HepG2 (cell line): ENCODE measurements around the gene KLF13. TPM values are rescaled to one million over a fixed set of nuclear protein-coding genes. Genes with fewer than 3 reads are reported as not detected.
A peak's percentile ranks its signal among the peaks of the same experiment; 100 is the strongest.

ENCODE experiments used
- EZH2 ChIP-seq: conservative IDR thresholded peaks from 2 replicates; pipeline ENCODE4 v1.6.1; 2012; ENCODE audit warnings: mild to moderate bottlenecking, low read depth, low read length, moderate library complexity
- HOXA7 ChIP-seq: sonication (generic); formaldehyde crosslinking; IDR thresholded peaks from 2 replicates; pipeline ENCODE4 v1.8.1; 2022; ENCODE audit warnings: mild to moderate bottlenecking, missing genetic modification reagents, moderate library complexity
- IRX3 ChIP-seq: sonication (generic); formaldehyde crosslinking; IDR thresholded peaks from 2 replicates; pipeline ENCODE4 v1.8.1; 2023; ENCODE audit warnings: mild to moderate bottlenecking, low read depth, missing genetic modification reagents, borderline replicate concordance
- KAT8 ChIP-seq: IDR thresholded peaks from 2 replicates; pipeline ENCODE4 v1.6.1; 2016; ENCODE audit warnings: missing genetic modification reagents, missing compliant biosample characterization
- KDM6A ChIP-seq: IDR thresholded peaks from 2 replicates; pipeline ENCODE4 v1.6.1; 2016; ENCODE audit warnings: low read depth
- NFE2L2 ChIP-seq: fragments of 150-350 bp; IDR thresholded peaks from 2 replicates; pipeline ENCODE4 v1.6.1; 2014; ENCODE audit warnings: low read length
- NR1H2 ChIP-seq: sonication (generic); formaldehyde crosslinking; IDR thresholded peaks from 2 replicates; pipeline ENCODE4 v1.8.1; 2022; ENCODE audit warnings: low read depth, missing genetic modification reagents, borderline replicate concordance
- NR2C2 ChIP-seq: sonication (generic); formaldehyde crosslinking; IDR thresholded peaks from 2 replicates; pipeline ENCODE4 v1.4.0; 2020; ENCODE audit warnings: missing genetic modification reagents, mild to moderate bottlenecking, moderate library complexity, borderline replicate concordance
- SALL2 ChIP-seq: sonication (generic); formaldehyde crosslinking; IDR thresholded peaks from 2 replicates; pipeline ENCODE4 v1.8.1; 2023; ENCODE audit warnings: mild to moderate bottlenecking, missing genetic modification reagents, inconsistent platforms
- U2AF1 ChIP-seq: fragments of 200-400 bp; formaldehyde crosslinking; optimal IDR thresholded peaks from 2 replicates; pipeline ENCODE3; 2017; ENCODE audit warnings: mild to moderate bottlenecking, low read depth, low read length
- ZNF12 ChIP-seq: sonication (generic); formaldehyde crosslinking; IDR thresholded peaks from 2 replicates; pipeline ENCODE4 v1.5.0; 2020; ENCODE audit warnings: missing genetic modification reagents
- ZNF121 ChIP-seq: sonication (generic); formaldehyde crosslinking; IDR thresholded peaks from 2 replicates; pipeline ENCODE4 v1.5.0; 2020; ENCODE audit warnings: mild to moderate bottlenecking, missing genetic modification reagents
- ZNF256 ChIP-seq: sonication (generic); formaldehyde crosslinking; conservative IDR thresholded peaks from 2 replicates; pipeline ENCODE4 v1.4.0; 2020; ENCODE audit warnings: missing genetic modification reagents
- ZNF350 ChIP-seq: sonication (generic); formaldehyde crosslinking; IDR thresholded peaks from 2 replicates; pipeline ENCODE4 v1.4.0; 2020; ENCODE audit warnings: mild to moderate bottlenecking, low read depth, missing genetic modification reagents, borderline replicate concordance
- ZSCAN30 ChIP-seq: sonication (generic); formaldehyde crosslinking; IDR thresholded peaks from 2 replicates; pipeline ENCODE4 v1.5.0; 2020; ENCODE audit warnings: mild to moderate bottlenecking, missing genetic modification reagents
- polyA plus RNA-seq, 8 experiments: library from polyadenylated mRNA; depleted of rRNA in 3 of 8; stranded (reverse) in 7 of 8; unstranded in 1 of 8; fragments of >200 nt; fragmentation: Illumina TruSeq in 4 of 8; extraction: Trizol in 4 of 8; gene quantifications; 2 replicates each; pipeline versions ENCODE4 v1.2.1 to v1.2.3, GENCODE V29; 2011 to 2016; ENCODE audit warnings: low read depth in 4 of 8, missing spikeins in 1 of 8, mixed read lengths in 1 of 8; ENCODE audit not compliant: insufficient read depth in 1 of 8
- total RNA-seq, 5 experiments: library from RNA; depleted of rRNA; stranded (reverse); fragments of >200 nt; fragmentation: Illumina TruSeq; extraction: Trizol; gene quantifications; 2 replicates each; pipeline ENCODE4 v1.2.3, GENCODE V29; 2016; ENCODE audit warnings: low read depth in 1 of 5
- TF ChIP-seq, protein P1 (sequence below): sonication (generic); formaldehyde crosslinking; conservative IDR thresholded peaks from 2 replicates; pipeline ENCODE4 v1.8.0; 2022; ENCODE audit warnings: missing genetic modification reagents
- TF ChIP-seq, protein P2 (sequence below): sonication (generic); formaldehyde crosslinking; IDR thresholded peaks from 2 replicates; pipeline ENCODE4 v1.4.0; 2020; ENCODE audit warnings: mild to moderate bottlenecking, low read depth, missing genetic modification reagents
- TF ChIP-seq, protein P3 (sequence below): sonication (generic); formaldehyde crosslinking; IDR thresholded peaks from 2 replicates; pipeline ENCODE4 v1.5.0; 2020; ENCODE audit warnings: missing genetic modification reagents
- TF ChIP-seq, protein P4 (sequence below): sonication (generic); formaldehyde crosslinking; IDR thresholded peaks from 2 replicates; pipeline ENCODE4 v1.9.0; 2022; ENCODE audit warnings: missing genetic modification reagents, mild to moderate bottlenecking, borderline replicate concordance
- TF ChIP-seq, protein P5 (sequence below): sonication (generic); formaldehyde crosslinking; IDR thresholded peaks from 2 replicates; pipeline ENCODE4 v1.5.1; 2020; ENCODE audit warnings: mild to moderate bottlenecking, missing genetic modification reagents, borderline replicate concordance
- TF ChIP-seq, protein P6 (sequence below): sonication (generic); formaldehyde crosslinking; IDR thresholded peaks from 2 replicates; pipeline ENCODE4 v1.5.1; 2020; ENCODE audit warnings: missing genetic modification reagents, mild to moderate bottlenecking, borderline replicate concordance

The KLF13 gene
- total and polyA plus RNA-seq, 2 of the 13 experiments (the other 11 are each of a cell fraction or from before 2014, with no cell fraction given) = 16.8 to 25.1 TPM

DNA sequence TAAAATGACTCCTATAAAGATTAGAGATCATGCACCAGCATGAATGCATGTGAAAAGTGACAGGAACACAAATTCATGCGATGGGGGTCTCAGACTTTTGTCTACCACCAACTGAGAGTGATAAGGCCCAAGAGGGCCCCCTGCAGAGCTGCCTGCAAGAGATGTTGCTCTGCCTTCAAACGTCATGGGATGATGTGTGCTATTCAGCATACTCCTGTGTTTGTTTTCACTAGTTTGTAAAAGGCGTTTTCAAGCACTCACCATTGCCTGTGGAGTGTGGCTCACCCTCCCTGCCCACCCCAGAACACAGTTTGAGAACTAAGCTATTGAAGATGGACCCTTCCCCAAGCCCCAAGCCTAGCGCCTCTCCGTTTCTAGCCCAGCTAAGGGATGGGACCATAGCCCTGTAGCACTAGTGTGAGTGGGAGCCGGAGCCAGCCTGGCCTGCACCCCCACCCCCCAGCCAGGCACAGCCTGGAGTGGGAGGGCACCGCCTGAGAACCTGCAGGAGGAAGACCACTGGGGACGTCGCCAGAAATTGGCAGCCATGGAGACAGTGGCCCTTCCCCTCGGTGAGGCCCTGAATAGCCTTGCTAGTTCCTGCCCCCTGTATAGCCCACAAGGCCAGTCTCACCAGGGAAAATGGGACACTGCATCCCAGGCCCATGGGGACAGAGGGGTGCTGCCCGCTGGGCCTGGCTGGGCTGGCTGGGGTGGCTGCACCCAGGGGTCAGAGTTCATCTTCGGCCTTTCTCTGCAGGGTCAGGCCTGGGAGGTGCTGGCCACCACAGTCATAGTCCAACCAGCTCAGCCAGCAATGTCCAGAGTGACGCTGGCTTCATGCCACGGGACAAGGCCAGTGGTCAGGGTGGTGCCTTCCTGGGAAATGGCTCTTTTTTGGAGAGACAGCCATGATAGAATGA is 22.6 kb upstream of the KLF13 start (continued):
- no peak for TF ChIP-seq ZSCAN30 (CRISPR knock-in tag)
- TF ChIP-seq, protein P1, sequence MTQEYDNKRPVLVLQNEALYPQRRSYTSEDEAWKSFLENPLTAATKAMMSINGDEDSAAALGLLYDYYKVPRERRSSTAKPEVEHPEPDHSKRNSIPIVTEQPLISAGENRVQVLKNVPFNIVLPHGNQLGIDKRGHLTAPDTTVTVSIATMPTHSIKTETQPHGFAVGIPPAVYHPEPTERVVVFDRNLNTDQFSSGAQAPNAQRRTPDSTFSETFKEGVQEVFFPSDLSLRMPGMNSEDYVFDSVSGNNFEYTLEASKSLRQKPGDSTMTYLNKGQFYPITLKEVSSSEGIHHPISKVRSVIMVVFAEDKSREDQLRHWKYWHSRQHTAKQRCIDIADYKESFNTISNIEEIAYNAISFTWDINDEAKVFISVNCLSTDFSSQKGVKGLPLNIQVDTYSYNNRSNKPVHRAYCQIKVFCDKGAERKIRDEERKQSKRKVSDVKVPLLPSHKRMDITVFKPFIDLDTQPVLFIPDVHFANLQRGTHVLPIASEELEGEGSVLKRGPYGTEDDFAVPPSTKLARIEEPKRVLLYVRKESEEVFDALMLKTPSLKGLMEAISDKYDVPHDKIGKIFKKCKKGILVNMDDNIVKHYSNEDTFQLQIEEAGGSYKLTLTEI (CRISPR knock-in tag) = no peak
- TF ChIP-seq NR1H2 = no peak
- TF ChIP-seq ZNF350 (CRISPR knock-in tag) = peak; percentile 24; the same call in 1 of the 2 replicates
- no peak for TF ChIP-seq IRX3 (CRISPR knock-in tag)
- no peak for TF ChIP-seq KDM6A (CRISPR knock-in tag)
- no peak for TF ChIP-seq ZNF256
- TF ChIP-seq, protein P2, sequence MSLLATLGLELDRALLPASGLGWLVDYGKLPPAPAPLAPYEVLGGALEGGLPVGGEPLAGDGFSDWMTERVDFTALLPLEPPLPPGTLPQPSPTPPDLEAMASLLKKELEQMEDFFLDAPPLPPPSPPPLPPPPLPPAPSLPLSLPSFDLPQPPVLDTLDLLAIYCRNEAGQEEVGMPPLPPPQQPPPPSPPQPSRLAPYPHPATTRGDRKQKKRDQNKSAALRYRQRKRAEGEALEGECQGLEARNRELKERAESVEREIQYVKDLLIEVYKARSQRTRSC = no peak
- no peak for TF ChIP-seq EZH2
- TF ChIP-seq, protein P3, sequence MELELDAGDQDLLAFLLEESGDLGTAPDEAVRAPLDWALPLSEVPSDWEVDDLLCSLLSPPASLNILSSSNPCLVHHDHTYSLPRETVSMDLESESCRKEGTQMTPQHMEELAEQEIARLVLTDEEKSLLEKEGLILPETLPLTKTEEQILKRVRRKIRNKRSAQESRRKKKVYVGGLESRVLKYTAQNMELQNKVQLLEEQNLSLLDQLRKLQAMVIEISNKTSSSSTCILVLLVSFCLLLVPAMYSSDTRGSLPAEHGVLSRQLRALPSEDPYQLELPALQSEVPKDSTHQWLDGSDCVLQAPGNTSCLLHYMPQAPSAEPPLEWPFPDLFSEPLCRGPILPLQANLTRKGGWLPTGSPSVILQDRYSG (CRISPR knock-in tag) = no peak
- TF ChIP-seq, protein P4, sequence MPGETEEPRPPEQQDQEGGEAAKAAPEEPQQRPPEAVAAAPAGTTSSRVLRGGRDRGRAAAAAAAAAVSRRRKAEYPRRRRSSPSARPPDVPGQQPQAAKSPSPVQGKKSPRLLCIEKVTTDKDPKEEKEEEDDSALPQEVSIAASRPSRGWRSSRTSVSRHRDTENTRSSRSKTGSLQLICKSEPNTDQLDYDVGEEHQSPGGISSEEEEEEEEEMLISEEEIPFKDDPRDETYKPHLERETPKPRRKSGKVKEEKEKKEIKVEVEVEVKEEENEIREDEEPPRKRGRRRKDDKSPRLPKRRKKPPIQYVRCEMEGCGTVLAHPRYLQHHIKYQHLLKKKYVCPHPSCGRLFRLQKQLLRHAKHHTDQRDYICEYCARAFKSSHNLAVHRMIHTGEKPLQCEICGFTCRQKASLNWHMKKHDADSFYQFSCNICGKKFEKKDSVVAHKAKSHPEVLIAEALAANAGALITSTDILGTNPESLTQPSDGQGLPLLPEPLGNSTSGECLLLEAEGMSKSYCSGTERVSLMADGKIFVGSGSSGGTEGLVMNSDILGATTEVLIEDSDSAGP (CRISPR knock-in tag) = peak; percentile 43; the same call in 1 of the 2 replicates
- TF ChIP-seq U2AF1 = no peak
- TF ChIP-seq, protein P5, sequence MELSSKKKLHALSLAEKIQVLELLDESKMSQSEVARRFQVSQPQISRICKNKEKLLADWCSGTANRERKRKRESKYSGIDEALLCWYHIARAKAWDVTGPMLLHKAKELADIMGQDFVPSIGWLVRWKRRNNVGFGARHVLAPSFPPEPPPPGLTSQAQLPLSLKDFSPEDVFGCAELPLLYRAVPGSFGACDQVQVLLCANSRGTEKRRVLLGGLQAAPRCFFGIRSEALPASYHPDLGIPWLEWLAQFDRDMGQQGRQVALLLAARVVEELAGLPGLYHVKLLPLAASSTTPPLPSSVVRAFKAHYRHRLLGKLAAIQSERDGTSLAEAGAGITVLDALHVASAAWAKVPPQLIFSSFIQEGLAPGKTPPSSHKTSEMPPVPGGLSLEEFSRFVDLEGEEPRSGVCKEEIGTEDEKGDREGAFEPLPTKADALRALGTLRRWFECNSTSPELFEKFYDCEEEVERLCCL (CRISPR knock-in tag) = no peak
- TF ChIP-seq, protein P6, sequence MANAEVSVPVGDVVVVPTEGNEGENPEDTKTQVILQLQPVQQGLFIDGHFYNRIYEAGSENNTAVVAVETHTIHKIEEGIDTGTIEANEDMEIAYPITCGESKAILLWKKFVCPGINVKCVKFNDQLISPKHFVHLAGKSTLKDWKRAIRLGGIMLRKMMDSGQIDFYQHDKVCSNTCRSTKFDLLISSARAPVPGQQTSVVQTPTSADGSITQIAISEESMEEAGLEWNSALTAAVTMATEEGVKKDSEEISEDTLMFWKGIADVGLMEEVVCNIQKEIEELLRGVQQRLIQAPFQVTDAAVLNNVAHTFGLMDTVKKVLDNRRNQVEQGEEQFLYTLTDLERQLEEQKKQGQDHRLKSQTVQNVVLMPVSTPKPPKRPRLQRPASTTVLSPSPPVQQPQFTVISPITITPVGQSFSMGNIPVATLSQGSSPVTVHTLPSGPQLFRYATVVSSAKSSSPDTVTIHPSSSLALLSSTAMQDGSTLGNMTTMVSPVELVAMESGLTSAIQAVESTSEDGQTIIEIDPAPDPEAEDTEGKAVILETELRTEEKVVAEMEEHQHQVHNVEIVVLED (CRISPR knock-in tag) = no peak
- peak; percentile 45; the same call in 1 of the 2 replicates for TF ChIP-seq ZNF121 (CRISPR knock-in tag)
- TF ChIP-seq ZNF12 = no peak
- TF ChIP-seq NFE2L2 = no peak
- peak; percentile 79 for TF ChIP-seq NR2C2
- TF ChIP-seq HOXA7 (CRISPR knock-in tag) = no peak
- no peak for TF ChIP-seq KAT8 (CRISPR knock-in tag)
- no peak for TF ChIP-seq SALL2 (CRISPR knock-in tag)
